Measurements from ENCODE around the gene NCBP1.

Gene NCBP1

GRCh38 chr9:97598461-97599288 is 34.9 kb upstream of the NCBP1 start:
- peak; percentile 64 for DNase-seq (ENCODE audit: extremely low read depth, low read depth)
- TF ChIP-seq CTCF (IDR thresholded peaks at IDR 0.05; ENCODE audit: low read depth, low read length), result peak; percentile 92

GRCh38 chr9:97599314-97599846 is 34.2 kb upstream of the NCBP1 start:
- no peak for TF ChIP-seq CTCF (IDR thresholded peaks at IDR 0.05; ENCODE audit: low read depth, low read length)

GRCh38 chr9:97600531-97601227 is 32.9 kb upstream of the NCBP1 start:
- no peak for DNase-seq (ENCODE audit: extremely low read depth, low read depth)
- no peak for TF ChIP-seq CTCF (IDR thresholded peaks at IDR 0.05; ENCODE audit: low read depth, low read length)

More at GRCh38 chr9:97599314-97599846, 34.2 kb upstream of the NCBP1 start:
- no peak for DNase-seq (ENCODE audit: extremely low read depth, low read depth)

GRCh38 chr9:97601228-97601898 is 32.3 kb upstream of the NCBP1 start:
- TF ChIP-seq CTCF (IDR thresholded peaks at IDR 0.05; ENCODE audit: low read depth, low read length), result no peak
- no peak for DNase-seq (ENCODE audit: extremely low read depth, low read depth)

GRCh38 chr9:97602430-97602829 is 31.2 kb upstream of the NCBP1 start:
- DNase-seq (ENCODE audit: extremely low read depth, low read depth), result no peak
- no peak for TF ChIP-seq CTCF (IDR thresholded peaks at IDR 0.05; ENCODE audit: low read depth, low read length)

GRCh38 chr9:97604901-97605645 is 28.5 kb upstream of the NCBP1 start:
- TF ChIP-seq CTCF (IDR thresholded peaks at IDR 0.05; ENCODE audit: low read depth, low read length), result no peak
- no peak for DNase-seq (ENCODE audit: extremely low read depth, low read depth)
